Lung (tissue), 12 donors: Measurements from ENCODE around the gene PIF1. TPM values are rescaled to one million over a fixed set of nuclear protein-coding genes. Genes with fewer than 3 reads are reported as not detected.

Source experiments
- ATAC-seq: fragments of 200-7000 bp; cut with Tn5 transposase; one replicate; pipeline ENCODE4 v1.9.1; 2020; ENCODE audit warnings: moderate number of reproducible peaks; ENCODE audit not compliant: insufficient read depth, low FRiP score
- DNase-seq, 3 donors: peaks; one replicate each; pipeline ENCODE4 v3.0.0-alpha.2; 2013 to 2017
- H3K27ac ChIP-seq, 2 donors: one replicate each; pipeline ENCODE4 v1.5.1; 2013; ENCODE audit warnings: mild to moderate bottlenecking in 2 of 2, moderate library complexity in 2 of 2, control low read depth in 1 of 2, inconsistent platforms in 1 of 2, low read depth in 1 of 2, low read length in 1 of 2
- H3K27me3 ChIP-seq, 3 donors: one replicate each; pipeline ENCODE4 v1.5.1; 2013; ENCODE audit warnings: low read length in 2 of 3; ENCODE audit not compliant: control insufficient read depth in 3 of 3, insufficient read depth in 3 of 3
- H3K36me3 ChIP-seq, 4 donors: one replicate each; pipeline ENCODE4 v1.5.1; 2013; ENCODE audit warnings: low read length in 4 of 4, mild to moderate bottlenecking in 1 of 4, moderate library complexity in 1 of 4; ENCODE audit not compliant: control insufficient read depth in 4 of 4, insufficient read depth in 4 of 4
- H3K4me1 ChIP-seq, 5 donors: one replicate each; pipeline ENCODE4 v1.5.1; 2013; ENCODE audit warnings: low read length in 5 of 5, mild to moderate bottlenecking in 2 of 5, moderate library complexity in 1 of 5; ENCODE audit not compliant: control insufficient read depth in 5 of 5, insufficient read depth in 5 of 5
- H3K4me3 ChIP-seq: one replicate; pipeline ENCODE4 v1.5.1; 2013; ENCODE audit warnings: mild to moderate bottlenecking, control low read depth, moderate library complexity
- H3K9ac ChIP-seq, 2 donors: one replicate each; pipeline ENCODE4 v1.5.1; 2013; ENCODE audit warnings: low read length in 2 of 2, control low read depth in 1 of 2; ENCODE audit not compliant: insufficient read depth in 1 of 2
- H3K9me3 ChIP-seq, 4 donors: one replicate each; pipeline ENCODE4 v1.5.1; 2013; ENCODE audit warnings: low read length in 3 of 4, mild to moderate bottlenecking in 1 of 4, moderate library complexity in 1 of 4; ENCODE audit not compliant: control insufficient read depth in 4 of 4, insufficient read depth in 3 of 4
- CTCF ChIP-seq: IDR thresholded peaks from 2 replicates; pipeline ENCODE4 v1.5.1; 2012; ENCODE audit warnings: mild to moderate bottlenecking; ENCODE audit errors: control extremely low read depth, extremely low read depth
- WGBS, 2 donors: extraction: QIAGEN DNeasy Blood & Tissue Kit; methylation state at CpG; one replicate each; pipeline ENCODE4 v1.1.7; 2013; 5-methylcytosine and 5-hydroxymethylcytosine counted together
- polyA plus RNA-seq, 2 donors: library from polyadenylated mRNA; stranded (reverse); fragments of 200-250 nt; gene quantifications; one replicate each; pipeline ENCODE4 v1.2.1, GENCODE V29; 2013
- total RNA-seq, 2 donors: library from RNA; depleted of rRNA in 1 of 2; stranded (reverse); fragments of >200 nt in 1 of 2; gene quantifications; one replicate each; pipeline ENCODE4 v1.2.1, GENCODE V29; 2014 to 2021
- donor health status: control.
- donor health status: control.
- donor health status: Bipolar disorder and iron deficiency.
- donor health status: healthy.
- donor health status: DM: yes; HTN: yes; CAD: no.

PIF1 gene
- total and polyA plus RNA-seq, 4 donors: 1.1 to 2.4 (median 1.2) TPM

- H3K4me3 ChIP-seq: no peak overlapping the region
- H3K9me3 ChIP-seq: no peaks in the 10 kb centered on the region
- ATAC-seq (no peak), DNase-seq (no peak)
- H3K36me3 ChIP-seq: no peaks in the 10 kb centered on the region
- peaks cover 0 to 13% (median 0%) of the 10 kb centered on the region in 3 donors for H3K27me3 ChIP-seq
- H3K9ac ChIP-seq: no peak overlapping the region
- 75 to 88% methylated on average over 2 of the region's 2 CpGs for WGBS, 2 donors
- no peak for TF ChIP-seq CTCF
- H3K27ac ChIP-seq: no peak overlapping the region
- peaks cover 0 to 11% (median 4%) of the 10 kb centered on the region in 5 donors for H3K4me1 ChIP-seq
Observed at GRCh38 chr15:64779024-64779423, 46.4 kb downstream of the PIF1 start.

- H3K4me1 ChIP-seq: peaks cover 3 to 11% (median 4%) of the 10 kb centered on the region in 5 donors
- H3K36me3 ChIP-seq: no peaks in the 10 kb centered on the region
- H3K4me3 ChIP-seq: no peak overlapping the region
- H3K9me3 ChIP-seq: no peaks in the 10 kb centered on the region
- TF ChIP-seq CTCF: no peak
- DNase-seq: no peak
- 32 to 47% methylated on average over 25 of the region's 25 CpGs for WGBS, 2 donors
- peaks cover 0 to 14% (median 0%) of the 10 kb centered on the region in 3 donors for H3K27me3 ChIP-seq
- H3K9ac ChIP-seq: peak overlapping the region; percentile 16 to 65
- H3K27ac ChIP-seq: peak overlapping the region in 1 of 2 donors; percentile 98
- no peak for ATAC-seq
Observed at GRCh38 chr15:64776402-64776786, 49.1 kb downstream of the PIF1 start.

- DNase-seq (peak; percentile 24 to 44 (median 36)), ATAC-seq (no peak)
- no peaks in the 10 kb centered on the region for H3K9me3 ChIP-seq
- peak within 1 kb of the TSS; percentile 61 to 98 for H3K27ac ChIP-seq
- 1 to 2% methylated on average over 32 to 76 of the region's 90 CpGs for WGBS, 2 donors
- H3K9ac ChIP-seq: peak within 1 kb of the TSS; percentile 16 to 65
- peak within 1 kb of the TSS; percentile 52 for H3K4me3 ChIP-seq
- TF ChIP-seq CTCF: no peak
- no peaks in the 10 kb centered on the region for H3K36me3 ChIP-seq
- H3K27me3 ChIP-seq: peaks cover 0 to 14% (median 0%) of the 10 kb centered on the region in 3 donors
- peaks cover 3 to 11% (median 4%) of the 10 kb centered on the region in 5 donors for H3K4me1 ChIP-seq
Observed at GRCh38 chr15:64775551-64776401, 49.7 kb downstream of the PIF1 start, which contains the start of gene RBPMS2. RBPMS2 (minus strand) TSS chr15:64775589; CDS start chr15:64775319, 270 bp downstream.
